ENCODE data around the gene CCDC88C.

The CCDC88C gene

GRCh38 chr14:91235841-91236240, 181.8 kb downstream of the CCDC88C start:
- no peak overlapping the region for H3K27ac ChIP-seq
- no peak for TF ChIP-seq ZFX (IDR thresholded peaks at IDR 0.05; ENCODE audit: borderline replicate concordance)
- TF ChIP-seq CTCF (IDR thresholded peaks at IDR 0.05) = no peak

- TF ChIP-seq CTCF (IDR thresholded peaks at IDR 0.05) (no peak), ZFX (IDR thresholded peaks at IDR 0.05; ENCODE audit: borderline replicate concordance) (no peak)
- no peak overlapping the region for H3K27ac ChIP-seq
These were observed 182.9 kb downstream of the CCDC88C start for GRCh38 chr14:91234791-91235114.

GRCh38 chr14:91233936-91234790, 183.5 kb downstream of the CCDC88C start:
- TF ChIP-seq CTCF (IDR thresholded peaks at IDR 0.05) (no peak), ZFX (IDR thresholded peaks at IDR 0.05; ENCODE audit: borderline replicate concordance) (no peak)
- H3K27ac ChIP-seq = no peak overlapping the region

GRCh38 chr14:91232603-91233002, 185.0 kb downstream of the CCDC88C start:
- no peak overlapping the region for H3K27ac ChIP-seq
- TF ChIP-seq CTCF (IDR thresholded peaks at IDR 0.05) = no peak
- no peak for TF ChIP-seq ZFX (IDR thresholded peaks at IDR 0.05; ENCODE audit: borderline replicate concordance)

GRCh38 chr14:91232052-91232451, 185.6 kb downstream of the CCDC88C start:
- TF ChIP-seq ZFX (IDR thresholded peaks at IDR 0.05; ENCODE audit: borderline replicate concordance) (no peak), CTCF (IDR thresholded peaks at IDR 0.05) (no peak)
- H3K27ac ChIP-seq = no peak overlapping the region

GRCh38 chr14:91231446-91231845, 186.2 kb downstream of the CCDC88C start:
- no peak for TF ChIP-seq ZFX (IDR thresholded peaks at IDR 0.05; ENCODE audit: borderline replicate concordance)
- TF ChIP-seq CTCF (IDR thresholded peaks at IDR 0.05) = no peak
- no peak overlapping the region for H3K27ac ChIP-seq

GRCh38 chr14:91230397-91231035, 187.1 kb downstream of the CCDC88C start:
- TF ChIP-seq CTCF (IDR thresholded peaks at IDR 0.05) (no peak), ZFX (IDR thresholded peaks at IDR 0.05; ENCODE audit: borderline replicate concordance) (no peak)
- no peak overlapping the region for H3K27ac ChIP-seq

All from 22Rv1 (cell line).